H9 (cell line): ENCODE measurements around the gene OR4C11. TPM values are rescaled to one million over a fixed set of nuclear protein-coding genes. Genes with fewer than 3 reads are reported as not detected.

Experiments used
- DNase-seq: peaks from one replicate; pipeline ENCODE4 v3.0.0-alpha.2; 2017
- H2AFZ ChIP-seq: one replicate; pipeline ENCODE4 v1.6.1; 2013; ENCODE audit warnings: mild to moderate bottlenecking, low read length, control low read depth, moderate library complexity
- H2AK5ac ChIP-seq: 2 replicates; pipeline ENCODE4 v1.6.1; 2013; ENCODE audit warnings: low read length, control low read depth, mixed read lengths; ENCODE audit not compliant: insufficient read length
- H2BK120ac ChIP-seq: one replicate; pipeline ENCODE4 v1.6.1; 2013; ENCODE audit warnings: low read depth, mild to moderate bottlenecking, low read length, control low read depth, inconsistent platforms; ENCODE audit not compliant: poor library complexity, severe bottlenecking
- H2BK12ac ChIP-seq: 2 replicates; pipeline ENCODE4 v1.6.1; 2013; ENCODE audit warnings: low read length, control low read depth, mixed read lengths, low read depth; ENCODE audit not compliant: insufficient read length
- H2BK15ac ChIP-seq: 2 replicates; pipeline ENCODE4 v1.6.1; 2013; ENCODE audit warnings: low read depth, low read length, control low read depth
- H2BK20ac ChIP-seq: one replicate; pipeline ENCODE4 v1.6.1; 2013; ENCODE audit warnings: low read depth, mild to moderate bottlenecking, low read length, control low read depth, inconsistent platforms; ENCODE audit not compliant: poor library complexity, severe bottlenecking
- H2BK5ac ChIP-seq: 2 replicates; pipeline ENCODE4 v1.6.1; 2013; ENCODE audit warnings: low read length, control low read depth, mixed read lengths; ENCODE audit not compliant: insufficient read length
- H3K14ac ChIP-seq: 2 replicates; pipeline ENCODE4 v1.6.1; 2013; ENCODE audit warnings: low read length, control low read depth; ENCODE audit not compliant: insufficient read depth
- H3K18ac ChIP-seq: 2 replicates; pipeline ENCODE4 v1.6.1; 2013; ENCODE audit warnings: low read depth, mild to moderate bottlenecking, mixed read lengths, low read length, control low read depth; ENCODE audit not compliant: insufficient read length
- H3K23ac ChIP-seq: 2 replicates; pipeline ENCODE4 v1.6.1; 2013; ENCODE audit warnings: low read length, control low read depth, mixed read lengths, low read depth; ENCODE audit not compliant: insufficient read length
- H3K23me2 ChIP-seq: 2 replicates; pipeline ENCODE4 v1.6.1; 2013; ENCODE audit warnings: low read depth, mild to moderate bottlenecking, mixed read lengths, low read length, control low read depth; ENCODE audit not compliant: insufficient read length, poor library complexity, severe bottlenecking
- H3K27ac ChIP-seq: 2 replicates; pipeline ENCODE4 v1.5.1; 2013; ENCODE audit warnings: low read length, control low read depth, mixed read lengths, low read depth; ENCODE audit not compliant: insufficient read length
- H3K27me3 ChIP-seq: 2 replicates; pipeline ENCODE4 v1.6.1; 2013; ENCODE audit warnings: low read length, control low read depth, inconsistent platforms; ENCODE audit not compliant: insufficient read depth
- H3K4ac ChIP-seq: 2 replicates; pipeline ENCODE4 v1.6.1; 2013; ENCODE audit warnings: low read depth, mild to moderate bottlenecking, control low read depth, inconsistent platforms, low read length, moderate library complexity
- H3K4me1 ChIP-seq: 2 replicates; pipeline ENCODE4 v1.6.1; 2013; ENCODE audit warnings: low read length, control low read depth, inconsistent platforms; ENCODE audit not compliant: insufficient read depth
- H3K4me2 ChIP-seq: 2 replicates; pipeline ENCODE4 v1.6.1; 2013; ENCODE audit warnings: low read length, control low read depth, mixed read lengths; ENCODE audit not compliant: insufficient read length, insufficient read depth
- H3K56ac ChIP-seq: 2 replicates; pipeline ENCODE4 v1.6.1; 2013; ENCODE audit warnings: low read depth, mild to moderate bottlenecking, mixed read lengths, low read length, control low read depth; ENCODE audit not compliant: insufficient read length
- H3K79me1 ChIP-seq: 2 replicates; pipeline ENCODE4 v1.6.1; 2013; ENCODE audit warnings: low read depth, mild to moderate bottlenecking, moderate library complexity, low read length, control low read depth, inconsistent platforms; ENCODE audit not compliant: insufficient read depth, poor library complexity, severe bottlenecking
- H3K79me2 ChIP-seq: 2 replicates; pipeline ENCODE4 v1.6.1; 2013; ENCODE audit warnings: low read length, control low read depth, inconsistent platforms; ENCODE audit not compliant: insufficient read depth
- H3K9ac ChIP-seq: 2 replicates; pipeline ENCODE4 v1.6.1; 2013; ENCODE audit warnings: low read length, control low read depth, mixed read lengths; ENCODE audit not compliant: insufficient read length; ENCODE audit errors: extremely low read depth
- H3K9me3 ChIP-seq: one replicate; pipeline ENCODE4 v1.6.1; 2013; ENCODE audit warnings: low read depth, low read length, inconsistent platforms; ENCODE audit not compliant: control insufficient read depth
- H3T11ph ChIP-seq: one replicate; pipeline ENCODE4 v1.6.1; 2013; ENCODE audit warnings: mild to moderate bottlenecking, low read length, control low read depth, inconsistent platforms
- H4K20me1 ChIP-seq: one replicate; pipeline ENCODE4 v1.6.1; 2013; ENCODE audit not compliant: control insufficient read depth, insufficient read length, insufficient read depth
- H4K5ac ChIP-seq: 2 replicates; pipeline ENCODE4 v1.6.1; 2013; ENCODE audit warnings: low read depth, mild to moderate bottlenecking, mixed read lengths, low read length, control low read depth; ENCODE audit not compliant: insufficient read length
- H4K8ac ChIP-seq: replicated peaks from 2 replicates; pipeline ENCODE4 v1.6.1; 2013; ENCODE audit warnings: low read length, control low read depth, mixed read lengths, low read depth; ENCODE audit not compliant: insufficient read length
- H4K91ac ChIP-seq: 2 replicates; pipeline ENCODE4 v1.6.1; 2013; ENCODE audit warnings: low read depth, mild to moderate bottlenecking, moderate library complexity, mixed read lengths, low read length, control low read depth; ENCODE audit not compliant: insufficient read length
- H3K27ac Mint-ChIP-seq, 3 experiments: 2 replicates in 2 of 3; 3 replicates in 1 of 3; pipeline ENCODE4 v1.8.0; 2020 to 2021; ENCODE audit warnings: mixed read lengths in 3 of 3, mild to moderate bottlenecking in 1 of 3, moderate library complexity in 1 of 3
- H3K27me3 Mint-ChIP-seq: 2 replicates; pipeline ENCODE4 v1.8.0; 2021; ENCODE audit warnings: low read depth, mild to moderate bottlenecking, moderate library complexity, mixed read lengths
- H3K36me3 Mint-ChIP-seq, 3 experiments: 2 replicates in 2 of 3; 3 replicates in 1 of 3; pipeline ENCODE4 v1.8.0; 2020 to 2021; ENCODE audit warnings: low read depth in 3 of 3, mixed read lengths in 3 of 3; ENCODE audit not compliant: insufficient read depth in 1 of 3
- H3K4me1 Mint-ChIP-seq, 2 experiments: 2 replicates each; pipeline ENCODE4 v1.8.0; 2020; ENCODE audit warnings: mixed read lengths in 2 of 2
- H3K4me3 Mint-ChIP-seq, 2 experiments: 2 replicates in 1 of 2; 3 replicates in 1 of 2; pipeline ENCODE4 v1.8.0; 2020 to 2021; ENCODE audit warnings: mild to moderate bottlenecking in 2 of 2, mixed read lengths in 2 of 2, moderate library complexity in 1 of 2
- H3K9me3 Mint-ChIP-seq, 2 experiments: 2 replicates in 1 of 2; 3 replicates in 1 of 2; pipeline ENCODE4 v1.8.0; 2020; ENCODE audit warnings: mild to moderate bottlenecking in 2 of 2, mixed read lengths in 2 of 2, moderate library complexity in 1 of 2
- CTCF ChIP-seq: fragments of 200-600 bp; sonication (generic); conservative IDR thresholded peaks from 3 replicates; pipeline ENCODE4 v1.8.0; 2021; ENCODE audit warnings: antibody characterized with exemption, mild to moderate bottlenecking
- WGBS: extraction: QIAGEN DNeasy Blood & Tissue Kit; methylation state at CpG from one replicate; pipeline ENCODE4 v1.1.7; 2013; ENCODE audit warnings: missing lambda C conversion rate, low lambda C conversion rate, mixed read lengths; ENCODE audit not compliant: insufficient read length; ENCODE audit errors: extremely low coverage; 5-methylcytosine and 5-hydroxymethylcytosine counted together
- total RNA-seq: library from RNA; stranded (reverse); gene quantifications from 2 replicates; pipeline ENCODE4 v1.2.1, GENCODE V29; 2021

OR4C11 gene
- total RNA-seq, 1 experiment from 2014 or later: not detected

- H4K20me1 ChIP-seq: no peaks in the 10 kb centered on the region
- Mint-ChIP-seq H3K9me3 (peaks cover 59 to 73% of the 10 kb centered on the region in 2 experiments), H3K36me3 (no peaks in the 10 kb centered on the region; a peak in 1 of 7 replicates), H3K27me3 (no peaks in the 10 kb centered on the region), H3K27ac (no peak within 1 kb of the TSS), H3K4me1 (no peaks in the 10 kb centered on the region), H3K4me3 (no peak within 1 kb of the TSS)
- no peak within 1 kb of the TSS for H3T11ph ChIP-seq
- no peak for DNase-seq
- no peaks in the 10 kb centered on the region for H3K79me1 ChIP-seq
- H3K14ac ChIP-seq: no peak within 1 kb of the TSS
- H3K56ac ChIP-seq: no peak within 1 kb of the TSS
- H3K18ac ChIP-seq: no peak within 1 kb of the TSS
- TF ChIP-seq CTCF: no peak
- no peak within 1 kb of the TSS for H2BK15ac ChIP-seq
- no peak within 1 kb of the TSS for H3K4me2 ChIP-seq
- no peak within 1 kb of the TSS for H4K5ac ChIP-seq
- H3K4me1 ChIP-seq: no peaks in the 10 kb centered on the region
- no peak within 1 kb of the TSS for H2BK12ac ChIP-seq
- H2BK20ac ChIP-seq: no peak within 1 kb of the TSS
- H3K23me2 ChIP-seq: no peaks in the 10 kb centered on the region
- H2AK5ac ChIP-seq: no peak within 1 kb of the TSS
- no peak within 1 kb of the TSS for H3K9ac ChIP-seq
- no peak within 1 kb of the TSS for H2BK5ac ChIP-seq
- H3K27ac ChIP-seq: no peak within 1 kb of the TSS
- H3K23ac ChIP-seq: no peak within 1 kb of the TSS
- no peak within 1 kb of the TSS for H4K91ac ChIP-seq
- peaks cover 32% of the 10 kb centered on the region for H3K9me3 ChIP-seq
- no peaks in the 10 kb centered on the region for H3K27me3 ChIP-seq
- no peak within 1 kb of the TSS for H2AFZ ChIP-seq
- WGBS: no CpG with 5 or more reads among the region's 2 CpGs
- no peak within 1 kb of the TSS for H4K8ac ChIP-seq
- no peak within 1 kb of the TSS for H3K4ac ChIP-seq
- H3K79me2 ChIP-seq: no peaks in the 10 kb centered on the region
- H2BK120ac ChIP-seq: no peak within 1 kb of the TSS
Measured at GRCh38 chr11:55648027-55648426, 40.6 kb upstream of the OR4C11 start, which contains the start of gene OR4S2. Gene OR4S2, plus strand, starts transcription at chr11:55648327. Its CDS starts 2,577 bp downstream, at chr11:55650904.
